K562 (cell line): ENCODE measurements around the gene PDE1C. TPM values are rescaled to one million over a fixed set of nuclear protein-coding genes. Genes with fewer than 3 reads are reported as not detected.

Experiments
- CBX2 ChIP-seq: fragments of 200-600 bp; sonication (generic); IDR thresholded peaks from one replicate; pipeline ENCODE4 v1.6.1; 2012; ENCODE audit warnings: mild to moderate bottlenecking, low read length, inconsistent platforms; ENCODE audit not compliant: insufficient read depth, poor library complexity, severe bottlenecking
- CREB3L1 ChIP-seq: fragments of 450-650 bp; IDR thresholded peaks from 2 replicates; pipeline ENCODE4 v1.6.1; 2014; ENCODE audit warnings: low read depth, mild to moderate bottlenecking, moderate library complexity, borderline replicate concordance
- ERF ChIP-seq: fragments of 450-650 bp; formaldehyde crosslinking; IDR thresholded peaks from 2 replicates; pipeline ENCODE4 v1.4.0; 2020; ENCODE audit warnings: mild to moderate bottlenecking, mixed read lengths
- FUS ChIP-seq: fragments of 200-400 bp; formaldehyde crosslinking; optimal IDR thresholded peaks from 2 replicates; pipeline ENCODE3; 2017; ENCODE audit warnings: low read depth, low read length
- GTF2E2 ChIP-seq: fragments of 200-800 bp; sonication (Bioruptor generic); IDR thresholded peaks from 2 replicates; pipeline ENCODE4 v1.6.1; 2016; ENCODE audit warnings: missing genetic modification characterization, missing compliant biosample characterization
- HES1 ChIP-seq: fragments of 450-650 bp; IDR thresholded peaks from 2 replicates; pipeline ENCODE4 v1.6.1; 2016; ENCODE audit warnings: low read depth, mild to moderate bottlenecking, moderate library complexity
- KHSRP ChIP-seq: fragments of 450-650 bp; IDR thresholded peaks from 2 replicates; pipeline ENCODE4 v1.6.1; 2017
- MED1 ChIP-seq: sonication (generic); formaldehyde crosslinking; IDR thresholded peaks from 2 replicates; pipeline ENCODE4 v1.8.1; 2023; ENCODE audit warnings: missing genetic modification reagents, borderline replicate concordance
- RBM34 ChIP-seq: fragments of 200-400 bp; formaldehyde crosslinking; IDR thresholded peaks from 2 replicates; pipeline ENCODE4 v1.6.1; 2018; ENCODE audit warnings: low read length, borderline replicate concordance; ENCODE audit not compliant: insufficient read depth
- TFE3 ChIP-seq: fragments of 450-650 bp; formaldehyde crosslinking; IDR thresholded peaks from 2 replicates; pipeline ENCODE4 v1.4.0; 2020; ENCODE audit warnings: mild to moderate bottlenecking, mixed read lengths
- ZNF165 ChIP-seq: fragments of 250-450 bp; sonication (Bioruptor Pico); IDR thresholded peaks from 2 replicates; pipeline ENCODE4 v1.4.0; 2020; ENCODE audit warnings: borderline replicate concordance
- ZNF175 ChIP-seq: fragments of 200-800 bp; sonication (Bioruptor generic); IDR thresholded peaks from 2 replicates; pipeline ENCODE4 v1.6.1; 2016; ENCODE audit warnings: low read depth, mild to moderate bottlenecking, missing genetic modification characterization, missing compliant biosample characterization
- ZNF263 ChIP-seq: sonication (generic); formaldehyde crosslinking; IDR thresholded peaks from 2 replicates; pipeline ENCODE4 v1.8.0; 2022; ENCODE audit warnings: mild to moderate bottlenecking, missing genetic modification reagents, borderline replicate concordance
- ZNF668 ChIP-seq: fragments of 250-450 bp; sonication (Bioruptor Pico); IDR thresholded peaks from 2 replicates; pipeline ENCODE4 v1.8.0; 2022; ENCODE audit warnings: mild to moderate bottlenecking, inconsistent platforms
- polyA plus RNA-seq, 8 experiments: library from polyadenylated mRNA; depleted of rRNA in 4 of 8; stranded (reverse) in 5 of 8; unstranded in 3 of 8; fragments of >200 nt; fragmentation: Nextera tagmentation in 2 of 8; fragmentation: Illumina TruSeq in 1 of 8; extraction: Ambion mirVana in 2 of 8; extraction: Trizol in 1 of 8; gene quantifications; 2 replicates each; pipeline versions ENCODE4 v1.2.1 to v1.2.3, GENCODE V29; 2011 to 2014; ENCODE audit warnings: inconsistent platforms in 1 of 8, missing spikeins in 1 of 8
- total RNA-seq, 7 experiments: library from RNA; depleted of rRNA in 6 of 7; stranded (reverse); fragments of >200 nt in 6 of 7; fragmentation: Illumina TruSeq in 2 of 7; extraction: Trizol in 2 of 7; gene quantifications; 2 replicates each; pipeline versions ENCODE4 v1.2.1 to v1.2.3, GENCODE V29; 2011 to 2021; ENCODE audit warnings: low replicate concordance in 1 of 7

Gene PDE1C
- total and polyA plus RNA-seq, 9 of the 15 experiments (the other 6 are each of a cell fraction or from before 2014, with no cell fraction given), result under 0.01 to 0.01 TPM; not detected in 7

GRCh38 chr7:31885171-31885570 is 185.0 kb downstream of the PDE1C start (continued):
- no peak for TF ChIP-seq TFE3 (CRISPR knock-in tag)
- no peak for TF ChIP-seq MED1 (CRISPR knock-in tag)
- no peak for TF ChIP-seq RBM34
- TF ChIP-seq FUS, result no peak
- TF ChIP-seq KHSRP, result no peak
- TF ChIP-seq CBX2, result no peak
- TF ChIP-seq ZNF165 (CRISPR knock-in tag), result no peak
- TF ChIP-seq HES1, result no peak
- no peak for TF ChIP-seq ZNF175
- no peak for TF ChIP-seq ZNF263
- TF ChIP-seq CREB3L1, result no peak
- TF ChIP-seq GTF2E2, result no peak
- TF ChIP-seq ERF, result no peak
- TF ChIP-seq ZNF668, result no peak
